GM23338 (cell line): ENCODE data around the gene KCNN3. TPM values are rescaled to one million over a fixed set of nuclear protein-coding genes. Genes with fewer than 3 reads are reported as not detected.

Experiments used
- ATAC-seq: fragments of 200-7000 bp; cut with Tn5 transposase; 3 replicates; pipeline ENCODE4 v1.9.1; 2020
- DNase-seq: peaks from one replicate; pipeline ENCODE4 v3.0.0-alpha.2; 2015; ENCODE audit warnings: low spot score
- H2AFZ ChIP-seq: fragments of 200-600 bp; sonication (generic); 2 replicates; pipeline ENCODE4 v1.8.0; 2016; ENCODE audit warnings: antibody characterized with exemption, mild to moderate bottlenecking, moderate library complexity
- H3F3A ChIP-seq: fragments of 200-600 bp; sonication (generic); replicated peaks from 2 replicates; pipeline ENCODE4 v1.8.0; 2017; ENCODE audit warnings: antibody characterized with exemption, mixed run types, low read depth
- H3K27ac ChIP-seq: fragments of 200-600 bp; sonication (generic); 2 replicates; pipeline ENCODE4 v1.6.1; 2016; ENCODE audit warnings: low read depth
- H3K27me3 ChIP-seq: fragments of 200-600 bp; sonication (generic); 2 replicates; pipeline ENCODE4 v1.8.0; 2016; ENCODE audit warnings: mild to moderate bottlenecking, mixed run types, moderate library complexity; ENCODE audit not compliant: insufficient read depth
- H3K36me3 ChIP-seq: fragments of 200-600 bp; sonication (generic); 2 replicates; pipeline ENCODE4 v1.8.0; 2016; ENCODE audit warnings: mild to moderate bottlenecking; ENCODE audit not compliant: insufficient read depth
- H3K4me1 ChIP-seq: fragments of 200-600 bp; sonication (generic); 2 replicates; pipeline ENCODE4 v1.8.0; 2016; ENCODE audit warnings: mild to moderate bottlenecking, moderate library complexity; ENCODE audit not compliant: insufficient read depth
- H3K4me2 ChIP-seq: fragments of 200-600 bp; sonication (generic); 2 replicates; pipeline ENCODE4 v1.7.1; 2017; ENCODE audit warnings: mixed run types
- H3K4me3 ChIP-seq: fragments of 200-600 bp; sonication (generic); 2 replicates; pipeline ENCODE4 v1.6.1; 2016; ENCODE audit warnings: mixed run types
- H3K79me2 ChIP-seq: fragments of 200-600 bp; sonication (generic); replicated peaks from 2 replicates; pipeline ENCODE4 v1.8.0; 2017; ENCODE audit warnings: mild to moderate bottlenecking; ENCODE audit not compliant: insufficient read depth
- H3K9me2 ChIP-seq: fragments of 200-600 bp; sonication (generic); 2 replicates; pipeline ENCODE4 v1.8.0; 2017; ENCODE audit not compliant: insufficient read depth
- H4K20me1 ChIP-seq: fragments of 200-600 bp; sonication (generic); replicated peaks from 2 replicates; pipeline ENCODE4 v1.8.0; 2017; ENCODE audit warnings: mild to moderate bottlenecking; ENCODE audit not compliant: insufficient read depth
- H3K27ac Mint-ChIP-seq: 2 replicates; pipeline ENCODE4 v1.8.0; 2020; ENCODE audit warnings: inconsistent platforms, mild to moderate bottlenecking, moderate library complexity, mixed read lengths
- H3K27me3 Mint-ChIP-seq: 3 replicates; pipeline ENCODE4 v1.8.0; 2022; ENCODE audit warnings: low read depth, mild to moderate bottlenecking, moderate library complexity, mixed read lengths, inconsistent platforms; ENCODE audit not compliant: insufficient read depth, poor library complexity
- H3K36me3 Mint-ChIP-seq: 3 replicates; pipeline ENCODE4 v1.8.0; 2021; ENCODE audit warnings: low read depth, mild to moderate bottlenecking, inconsistent platforms, moderate library complexity, mixed read lengths
- H3K4me1 Mint-ChIP-seq: 3 replicates; pipeline ENCODE4 v1.8.0; 2020; ENCODE audit warnings: mild to moderate bottlenecking, inconsistent platforms, mixed read lengths
- H3K4me3 Mint-ChIP-seq: 3 replicates; pipeline ENCODE4 v1.8.0; 2021; ENCODE audit warnings: moderate library complexity, mild to moderate bottlenecking, inconsistent platforms, mixed read lengths
- H3K9me3 Mint-ChIP-seq: 3 replicates; pipeline ENCODE4 v1.8.0; 2020; ENCODE audit warnings: moderate library complexity, mild to moderate bottlenecking, inconsistent platforms, mixed read lengths
- CREB1 ChIP-seq: fragments of 250-450 bp; sonication (Bioruptor Pico); IDR thresholded peaks from 2 replicates; pipeline ENCODE4 v1.5.0; 2020; ENCODE audit warnings: low read depth, mild to moderate bottlenecking, moderate library complexity
- EZH2 ChIP-seq: fragments of 200-600 bp; sonication (generic); IDR thresholded peaks from one replicate; pipeline ENCODE4 v1.8.0; 2017; ENCODE audit warnings: antibody characterized with exemption, mild to moderate bottlenecking, low read depth; ENCODE audit not compliant: unreplicated experiment
- JUNB ChIP-seq: IDR thresholded peaks from one replicate; pipeline ENCODE4 v1.6.1; 2016; ENCODE audit warnings: antibody characterized with exemption; ENCODE audit not compliant: unreplicated experiment
- POLR2AphosphoS5 ChIP-seq: IDR thresholded peaks from 2 replicates; pipeline ENCODE4 v1.6.1; 2016; ENCODE audit warnings: antibody characterized with exemption, low read depth
- REST ChIP-seq: IDR thresholded peaks from one replicate; pipeline ENCODE4 v1.6.1; 2018; ENCODE audit warnings: antibody characterized with exemption; ENCODE audit not compliant: unreplicated experiment
- STAT1 ChIP-seq: IDR thresholded peaks from one replicate; pipeline ENCODE4 v1.6.1; 2016; ENCODE audit warnings: antibody characterized with exemption; ENCODE audit not compliant: unreplicated experiment
- ZNF331 ChIP-seq: fragments of 250-450 bp; sonication (Bioruptor Pico); IDR thresholded peaks from 2 replicates; pipeline ENCODE4 v1.5.0; 2020; ENCODE audit warnings: low read depth, mild to moderate bottlenecking, moderate library complexity
- ZNF462 ChIP-seq: fragments of 250-450 bp; sonication (Bioruptor Pico); IDR thresholded peaks from 2 replicates; pipeline ENCODE4 v1.5.0; 2020; ENCODE audit warnings: mild to moderate bottlenecking, moderate library complexity
- polyA plus RNA-seq: library from polyadenylated mRNA; unstranded; fragments of >200 nt; fragmentation: Nextera tagmentation; extraction: Ambion mirVana; gene quantifications from 2 replicates; pipeline ENCODE4 v1.2.1, GENCODE V29; 2016
- total RNA-seq: library from RNA; depleted of rRNA; stranded (reverse); fragments of >200 nt; shearing (Covaris generic); gene quantifications from 2 replicates; pipeline ENCODE4 v1.2.3, GENCODE V29; 2014
- TF ChIP-seq, protein P1 (sequence below): IDR thresholded peaks from 2 replicates; pipeline ENCODE4 v1.6.1; 2016; ENCODE audit warnings: antibody characterized with exemption

KCNN3 gene
- total and polyA plus RNA-seq, 2 experiments from 2014 or later: 1.9 to 3.0 TPM

DNA sequence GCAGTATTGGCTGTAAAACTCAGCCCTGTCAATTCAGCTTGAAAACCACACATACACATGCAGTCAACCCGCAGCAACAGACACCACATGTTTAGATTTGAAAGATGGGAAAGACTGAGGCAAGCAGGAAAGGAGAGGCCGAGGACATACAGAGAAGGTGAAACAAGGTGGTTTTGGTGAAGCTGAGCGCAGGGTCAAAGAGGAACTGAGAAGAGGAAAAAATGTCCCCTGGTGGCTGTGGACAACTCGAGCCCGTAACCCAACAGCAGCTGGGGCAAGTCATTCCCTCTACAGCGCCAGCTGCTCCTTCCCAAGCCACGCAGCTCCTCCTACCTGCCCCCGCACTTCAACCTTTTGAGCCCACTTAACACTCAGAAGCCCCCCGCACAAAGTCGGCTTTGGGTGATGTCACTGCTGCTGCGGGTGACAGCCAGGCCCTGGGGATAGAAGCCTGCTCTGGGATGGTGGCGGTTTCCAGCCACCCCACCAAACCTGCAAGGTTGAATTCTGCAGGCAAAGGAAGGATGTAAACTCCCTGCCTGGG lies 63.0 kb downstream of the KCNN3 start (continued):
- TF ChIP-seq POLR2AphosphoS5 (no peak), ZNF462 (no peak)

- TF ChIP-seq REST (no peak), ZNF331 (no peak), CREB1 (CRISPR knock-in tag) (no peak), EZH2 (no peak), STAT1 (no peak), JUNB (no peak)
- TF ChIP-seq, protein P1, sequence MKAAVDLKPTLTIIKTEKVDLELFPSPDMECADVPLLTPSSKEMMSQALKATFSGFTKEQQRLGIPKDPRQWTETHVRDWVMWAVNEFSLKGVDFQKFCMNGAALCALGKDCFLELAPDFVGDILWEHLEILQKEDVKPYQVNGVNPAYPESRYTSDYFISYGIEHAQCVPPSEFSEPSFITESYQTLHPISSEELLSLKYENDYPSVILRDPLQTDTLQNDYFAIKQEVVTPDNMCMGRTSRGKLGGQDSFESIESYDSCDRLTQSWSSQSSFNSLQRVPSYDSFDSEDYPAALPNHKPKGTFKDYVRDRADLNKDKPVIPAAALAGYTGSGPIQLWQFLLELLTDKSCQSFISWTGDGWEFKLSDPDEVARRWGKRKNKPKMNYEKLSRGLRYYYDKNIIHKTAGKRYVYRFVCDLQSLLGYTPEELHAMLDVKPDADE: no peak
- H3K27ac ChIP-seq: no peak overlapping the region
Measured at GRCh38 chr1:154806333-154806732, 63.7 kb downstream of the KCNN3 start.

More at GRCh38 chr1:154806333-154806732, 63.7 kb downstream of the KCNN3 start:
- no peaks in the 10 kb centered on the region for H3K9me3 Mint-ChIP-seq
- no peaks in the 10 kb centered on the region for H3K4me1 ChIP-seq
- no peak overlapping the region for H2AFZ ChIP-seq
- no peaks in the 10 kb centered on the region for H3K79me2 ChIP-seq
- no peaks in the 10 kb centered on the region; the same call in 2 of the 3 replicates for H3K36me3 Mint-ChIP-seq
- no peak overlapping the region for H3K4me3 ChIP-seq
- no peak overlapping the region for H3K27ac Mint-ChIP-seq
- ATAC-seq (no peak), DNase-seq (no peak)
- no peaks in the 10 kb centered on the region for H4K20me1 ChIP-seq
- no peaks in the 10 kb centered on the region for H3K36me3 ChIP-seq
- H3K9me2 ChIP-seq: no peaks in the 10 kb centered on the region
- H3K4me2 ChIP-seq: no peak overlapping the region
- peaks cover 9% of the 10 kb centered on the region for H3K27me3 Mint-ChIP-seq
- H3K27me3 ChIP-seq: no peaks in the 10 kb centered on the region
- H3F3A ChIP-seq: no peaks in the 10 kb centered on the region
- peaks cover 25% of the 10 kb centered on the region for H3K4me1 Mint-ChIP-seq
- no peak overlapping the region for H3K4me3 Mint-ChIP-seq
